ENCODE data around the gene CADM2.

Gene CADM2

GRCh38 chr3:85342915-85343314 is 384.1 kb downstream of the CADM2 start:
- TF ChIP-seq CTCF (IDR thresholded peaks at IDR 0.05) (peak; percentile 70), ZFX (IDR thresholded peaks at IDR 0.05; ENCODE audit: borderline replicate concordance) (no peak)
- no peak overlapping the region; the same call in 1 of the 2 replicates for H3K27ac ChIP-seq

GRCh38 chr3:85355572-85355971 is 396.8 kb downstream of the CADM2 start:
- no peak overlapping the region for H3K27ac ChIP-seq
- TF ChIP-seq CTCF (IDR thresholded peaks at IDR 0.05) (no peak), ZFX (IDR thresholded peaks at IDR 0.05; ENCODE audit: borderline replicate concordance) (no peak)

GRCh38 chr3:85360742-85361387 is 402.1 kb downstream of the CADM2 start:
- no peak for TF ChIP-seq ZFX (IDR thresholded peaks at IDR 0.05; ENCODE audit: borderline replicate concordance)
- TF ChIP-seq CTCF (IDR thresholded peaks at IDR 0.05) = peak; percentile 85
- no peak overlapping the region for H3K27ac ChIP-seq

GRCh38 chr3:85364296-85364909 is 405.6 kb downstream of the CADM2 start:
- H3K27ac ChIP-seq = no peak overlapping the region

GRCh38 chr3:85370341-85370740 is 411.6 kb downstream of the CADM2 start:
- no peak overlapping the region for H3K27ac ChIP-seq
- TF ChIP-seq ZFX (IDR thresholded peaks at IDR 0.05; ENCODE audit: borderline replicate concordance) = no peak
- TF ChIP-seq CTCF (IDR thresholded peaks at IDR 0.05) = no peak

More at GRCh38 chr3:85364296-85364909, 405.6 kb downstream of the CADM2 start:
- TF ChIP-seq CTCF (IDR thresholded peaks at IDR 0.05) (no peak), ZFX (IDR thresholded peaks at IDR 0.05; ENCODE audit: borderline replicate concordance) (no peak)

- TF ChIP-seq ZFX (IDR thresholded peaks at IDR 0.05; ENCODE audit: borderline replicate concordance) = no peak
- TF ChIP-seq CTCF (IDR thresholded peaks at IDR 0.05) = no peak
- H3K27ac ChIP-seq = no peak overlapping the region
Measured at GRCh38 chr3:85376131-85376530, 417.3 kb downstream of the CADM2 start.

GRCh38 chr3:85377115-85377514 is 418.3 kb downstream of the CADM2 start:
- TF ChIP-seq CTCF (IDR thresholded peaks at IDR 0.05) (no peak), ZFX (IDR thresholded peaks at IDR 0.05; ENCODE audit: borderline replicate concordance) (no peak)
- H3K27ac ChIP-seq = no peak overlapping the region
